DOHH2 (cell line): ENCODE data around the gene NELFE.

Experiments
- CTCF ChIP-seq: fragments of 200-600 bp; sonication (generic); IDR thresholded peaks from one replicate; pipeline ENCODE4 v1.5.1; 2014; ENCODE audit warnings: antibody characterized with exemption, mild to moderate bottlenecking, low read depth, low read length; ENCODE audit not compliant: poor library complexity, severe bottlenecking
- EZH2phosphoT487 ChIP-seq: fragments of 200-600 bp; sonication (generic); IDR thresholded peaks from 2 replicates; pipeline ENCODE4 v1.6.1; 2017; ENCODE audit warnings: borderline replicate concordance, mild to moderate bottlenecking, antibody characterized with exemption, low read length, moderate library complexity, mixed read lengths

DNA sequence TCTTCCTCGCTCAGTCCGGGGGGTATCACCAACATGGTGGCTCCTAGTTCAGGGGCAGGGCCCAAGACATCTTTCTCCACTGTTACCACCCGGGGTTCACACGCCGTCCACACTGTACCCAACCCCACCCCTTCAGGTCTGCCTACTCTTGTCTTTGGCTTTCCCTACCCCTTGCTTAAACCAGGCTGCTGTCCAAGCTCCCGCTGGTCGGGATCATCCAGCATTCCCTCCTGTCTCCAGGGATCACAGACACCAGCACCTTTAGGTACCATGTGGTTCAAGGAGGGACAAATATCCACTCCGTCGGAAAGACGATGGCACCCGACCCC, 395 bp downstream of the NELFE start:
- TF ChIP-seq CTCF: no peak
- no peak for TF ChIP-seq EZH2phosphoT487
